GM19025 (cell line): ENCODE data around the gene SGTA.
"Not testable (repeated sequence)": the region's sequence is repeated elsewhere in the genome, so short reads cannot be mapped to it uniquely, and the experiment has no call there.

Experiments
- ATAC-seq: cut with Tn5 transposase; IDR thresholded peaks from one replicate; pipeline ENCODE4 v1.9.1; 2021; ENCODE audit warnings: mild to moderate bottlenecking, low read depth, moderate library complexity; ENCODE audit not compliant: unreplicated experiment

The SGTA gene

DNA sequence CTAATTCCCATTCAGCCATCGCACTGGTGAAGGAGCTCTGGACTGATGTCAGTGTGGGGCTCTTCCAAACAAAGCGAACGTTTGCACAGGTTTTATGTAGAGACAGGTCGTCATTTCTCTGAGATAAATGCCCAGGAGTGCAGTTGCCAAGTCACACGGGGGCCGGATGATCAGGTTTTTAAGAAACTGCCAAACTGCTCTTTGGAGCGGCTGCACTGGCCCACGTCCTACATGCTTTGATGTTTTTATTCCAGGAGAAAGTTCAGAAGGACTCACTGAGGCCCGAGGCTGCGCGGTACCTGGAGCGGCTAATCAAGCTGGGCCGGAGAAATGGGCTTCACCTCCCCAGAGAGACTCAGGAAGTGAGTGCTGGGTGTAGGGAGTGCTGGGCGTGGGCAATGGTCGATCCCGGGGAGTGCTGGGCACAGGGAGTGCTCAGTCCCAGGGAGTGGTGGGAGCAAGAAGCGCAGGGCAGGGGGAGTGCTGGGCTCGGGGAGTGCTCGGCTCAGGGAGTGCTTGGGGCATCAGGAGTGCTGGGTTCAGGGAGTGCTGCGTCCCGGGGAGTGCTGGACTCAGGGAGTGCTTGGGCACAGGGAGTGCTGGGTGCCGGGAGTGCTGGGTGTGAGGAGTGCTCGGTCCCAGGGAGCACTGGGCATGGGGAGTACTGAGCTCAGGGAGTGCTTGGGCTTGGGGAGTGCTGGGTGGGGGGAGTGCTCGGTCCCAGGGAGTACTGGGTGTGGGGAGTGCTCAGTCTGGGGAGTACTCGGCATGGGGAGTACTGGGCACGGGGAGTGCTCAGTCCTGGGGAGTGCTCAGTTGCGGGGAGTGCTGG is 13.0 kb upstream of the SGTA start:
- ATAC-seq, result no peak

DNA sequence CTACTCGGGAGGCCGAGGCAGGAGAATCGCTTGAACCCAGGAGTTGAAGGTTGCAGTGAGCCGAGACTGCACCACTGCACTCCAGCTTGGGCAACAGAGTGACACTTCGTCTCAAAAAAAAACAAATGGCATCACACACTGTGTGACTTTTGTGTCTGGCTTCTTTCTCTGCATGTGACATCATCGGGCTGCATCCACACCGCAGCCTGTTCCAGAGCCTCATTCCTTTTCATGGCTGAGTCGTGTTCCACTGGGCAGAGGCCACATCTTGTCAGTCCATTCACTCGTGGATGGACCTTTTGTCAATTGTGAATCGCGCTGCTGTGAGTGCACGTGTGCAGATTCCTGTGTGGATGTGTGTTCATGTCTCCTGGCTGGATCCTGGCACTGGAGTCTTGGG is 10.5 kb upstream of the SGTA start:
- no peak for ATAC-seq

DNA sequence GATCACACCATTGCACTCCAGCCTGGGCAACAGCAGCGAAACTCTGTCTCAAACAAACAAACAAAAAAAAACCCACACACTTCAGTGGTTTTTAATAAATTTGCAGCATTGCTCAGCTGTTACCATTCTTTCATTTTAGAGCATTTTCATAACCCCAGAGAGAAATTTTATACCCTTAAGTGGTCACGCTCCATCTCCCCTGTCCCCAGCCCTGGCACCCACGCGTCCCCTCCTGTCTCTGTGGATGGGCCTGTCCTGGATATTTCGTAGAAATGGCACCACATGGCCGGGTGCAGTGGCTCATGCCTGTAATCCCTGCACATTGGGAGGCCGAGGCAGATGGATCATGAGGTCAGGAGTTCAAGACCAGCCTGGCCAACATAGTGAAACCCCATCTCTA is 10.1 kb upstream of the SGTA start:
- no peak for ATAC-seq

DNA sequence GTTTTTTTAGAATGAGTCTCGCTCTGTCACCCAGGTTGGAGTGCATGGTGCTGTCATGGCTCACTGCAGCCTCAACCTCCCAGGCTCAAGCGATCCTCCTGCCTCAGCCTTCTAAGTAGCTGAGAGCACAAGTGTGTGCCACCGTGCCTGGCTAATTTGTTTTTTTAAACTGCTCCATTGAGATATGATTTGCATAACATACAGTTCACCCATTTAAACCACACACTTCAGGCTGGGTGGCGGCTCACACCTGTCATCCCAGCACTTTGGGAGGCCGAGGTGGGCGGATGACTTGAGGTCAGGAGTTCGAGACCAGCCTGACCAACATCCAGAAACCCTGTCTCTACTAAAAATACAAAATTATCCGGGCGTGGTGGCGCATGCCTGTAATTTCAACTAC is 9.6 kb upstream of the SGTA start:
- not testable (repeated sequence) for ATAC-seq

DNA sequence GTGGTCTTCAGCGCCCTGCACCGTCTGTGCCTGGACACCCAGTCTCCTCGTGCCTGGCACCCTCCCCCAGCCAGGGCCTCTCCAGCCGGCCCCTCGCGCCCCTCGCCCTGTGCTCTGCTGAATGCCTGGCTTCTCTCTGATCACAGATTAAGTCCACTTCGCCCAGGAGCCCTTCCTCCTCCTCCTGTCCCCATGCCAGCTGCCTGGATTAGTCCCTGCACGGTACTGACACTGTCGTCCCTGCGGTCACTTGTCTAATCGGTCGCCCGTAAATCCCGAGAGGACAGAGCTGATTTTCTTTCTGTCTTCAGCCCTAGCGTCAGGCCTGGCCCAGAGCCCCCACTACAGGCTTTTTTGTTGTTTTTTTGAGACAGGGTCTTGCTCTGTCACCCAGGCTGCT is 8.8 kb upstream of the SGTA start:
- ATAC-seq, result no peak

DNA sequence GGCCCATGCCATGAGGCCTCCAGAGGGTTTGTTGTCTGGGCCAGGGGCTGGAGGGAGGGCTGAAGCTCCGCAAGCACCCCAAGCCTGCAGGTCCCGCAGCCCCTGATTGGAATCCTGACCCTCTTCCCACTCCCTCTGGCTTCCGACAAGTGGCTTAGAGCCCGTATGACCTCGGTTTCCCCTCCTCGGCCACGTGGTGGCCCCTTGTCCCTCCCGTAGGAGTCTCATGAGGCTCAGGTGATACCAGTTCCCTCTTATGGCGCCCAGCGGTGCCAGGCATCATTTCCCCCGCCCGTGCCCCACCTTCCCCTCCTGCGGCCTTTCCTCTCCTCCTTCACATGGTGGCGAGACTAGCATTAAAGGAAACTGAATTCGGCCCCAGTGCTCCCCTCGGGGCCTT is 8.4 kb upstream of the SGTA start:
- no peak for ATAC-seq

DNA sequence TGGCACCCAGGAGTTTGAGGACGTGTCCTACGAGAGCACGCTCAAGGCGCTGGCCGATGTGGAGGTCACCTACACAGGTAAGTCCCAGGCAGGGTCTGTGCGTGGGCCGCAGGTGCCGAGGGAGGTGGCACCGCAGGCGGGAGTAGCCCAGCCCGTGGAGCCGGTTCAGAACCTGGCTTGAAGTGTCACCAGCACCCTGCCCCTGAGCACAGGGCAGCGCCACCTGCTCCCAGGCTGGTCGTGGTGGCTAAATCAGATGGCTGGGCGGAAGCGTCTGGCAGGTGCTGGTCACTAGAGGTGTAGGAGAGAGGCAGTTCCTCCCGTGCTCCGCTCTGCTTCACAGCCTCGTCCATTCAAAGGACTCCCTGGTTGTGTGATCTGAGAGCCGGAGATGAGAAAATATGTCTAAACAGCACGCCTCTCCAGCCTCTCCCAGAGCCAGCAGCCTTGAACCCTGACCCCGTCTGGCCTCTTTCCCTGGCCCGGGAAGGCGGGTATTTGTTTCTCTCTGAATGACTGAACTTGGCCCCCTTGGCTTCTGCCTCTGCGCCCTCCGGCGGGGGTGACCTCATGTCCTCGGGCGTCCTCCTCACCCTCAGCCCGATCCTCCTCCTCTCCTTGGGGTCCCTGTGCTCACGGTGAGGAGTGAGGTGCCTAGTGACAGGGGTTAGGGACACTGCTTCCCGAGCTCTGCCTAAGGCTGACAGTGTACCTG is 7.6 kb upstream of the SGTA start:
- no peak for ATAC-seq

DNA sequence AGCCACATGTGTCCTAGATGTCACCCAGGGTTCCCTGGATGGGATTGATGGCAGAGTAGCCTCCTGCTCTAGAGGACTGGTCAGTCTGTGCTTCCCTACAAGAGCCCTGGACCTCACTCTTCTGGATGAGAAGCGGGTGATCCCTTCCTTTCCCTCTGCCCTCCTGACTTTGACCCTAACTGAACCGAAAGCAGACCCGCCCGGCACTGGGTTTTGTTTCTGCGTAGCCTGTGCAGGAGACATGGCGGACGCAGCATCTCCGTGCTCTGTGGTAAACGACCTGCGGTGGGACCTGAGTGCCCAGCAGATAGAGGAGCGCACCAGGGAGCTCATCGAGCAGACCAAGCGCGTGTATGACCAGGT is 7.1 kb upstream of the SGTA start:
- no peak for ATAC-seq

DNA sequence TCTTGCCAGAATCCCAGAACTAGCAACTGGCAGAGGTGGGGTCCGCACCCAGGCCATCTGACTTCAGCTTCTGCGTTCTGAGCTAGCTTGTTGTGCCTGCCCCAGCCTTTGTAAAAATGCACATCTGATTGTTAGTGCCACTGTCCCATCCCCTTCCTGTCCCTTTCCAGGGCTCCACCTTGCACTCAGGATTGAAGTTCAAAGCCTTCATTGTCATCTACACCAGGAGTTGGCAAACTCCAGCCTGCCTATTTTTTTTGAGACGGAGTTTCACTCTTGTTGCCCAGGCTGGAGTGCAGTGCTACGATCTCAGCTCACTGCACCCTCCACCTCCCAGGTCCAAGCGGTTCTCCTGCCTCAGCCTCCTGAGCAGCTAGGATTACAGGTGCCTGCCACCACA is 5.2 kb upstream of the SGTA start:
- no peak for ATAC-seq

DNA sequence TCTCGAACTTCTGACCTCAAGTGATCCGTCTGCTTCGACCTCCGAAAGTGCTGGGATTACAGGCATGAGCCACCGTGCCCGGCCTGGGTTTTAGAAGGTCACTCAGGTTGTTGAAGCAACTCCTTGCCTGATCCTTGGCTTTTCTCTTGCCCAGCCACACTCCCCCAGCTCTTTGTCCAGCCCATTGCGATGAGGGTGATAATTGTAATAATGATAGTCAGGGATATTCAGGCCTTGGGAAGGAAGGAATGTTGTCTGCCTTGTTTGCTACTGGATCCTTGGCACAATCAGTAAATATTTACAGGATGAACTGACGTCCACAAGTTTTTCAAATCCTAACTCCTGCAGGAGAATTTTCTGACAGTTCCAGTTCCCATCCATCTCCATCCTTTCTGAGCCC is 4.0 kb upstream of the SGTA start:
- no peak for ATAC-seq

DNA sequence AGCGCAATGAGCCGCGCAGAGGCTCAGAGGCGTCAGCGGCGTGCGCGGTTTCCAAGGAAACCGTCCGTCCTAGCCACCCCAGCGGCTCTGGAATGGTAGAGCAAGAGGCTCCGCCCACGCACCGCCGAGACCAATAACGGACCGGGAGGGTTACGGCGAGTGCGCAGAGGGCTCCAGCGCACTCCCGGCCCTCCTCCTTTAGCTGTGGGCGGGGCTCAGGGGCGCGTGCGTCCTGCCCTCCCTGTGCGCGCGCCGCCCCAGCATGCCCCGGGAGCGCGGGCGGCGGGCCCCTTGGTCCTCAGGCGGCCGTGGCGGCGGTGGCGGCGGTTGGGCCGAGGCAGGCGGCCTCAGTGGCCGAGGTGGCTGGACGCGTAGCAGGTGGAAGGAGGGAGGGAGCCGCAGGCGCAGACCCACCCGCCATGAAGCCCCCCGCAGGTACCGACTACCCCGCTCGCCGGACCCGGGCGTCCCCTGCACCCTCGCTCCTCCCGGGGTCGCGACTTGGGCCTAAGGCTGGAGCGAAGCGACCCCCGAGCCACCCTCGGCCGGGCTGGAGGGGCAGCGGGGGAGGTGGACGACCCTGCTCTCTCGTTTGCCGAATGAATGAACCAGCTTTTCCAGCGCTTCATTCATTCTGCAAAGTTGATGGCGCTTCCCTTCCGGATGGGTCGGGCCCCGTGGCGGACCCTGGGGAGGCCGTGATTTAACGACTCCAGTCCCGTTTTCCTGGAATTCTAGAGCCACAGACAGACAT is 2.3 kb upstream of the SGTA start, which contains the start of gene THOP1:
TSS of gene THOP1 (plus strand) at position 260 of the 754 bp plus-strand sequence. CDS start at position 420, 160 bp downstream.
- peak; percentile 63 for ATAC-seq

DNA sequence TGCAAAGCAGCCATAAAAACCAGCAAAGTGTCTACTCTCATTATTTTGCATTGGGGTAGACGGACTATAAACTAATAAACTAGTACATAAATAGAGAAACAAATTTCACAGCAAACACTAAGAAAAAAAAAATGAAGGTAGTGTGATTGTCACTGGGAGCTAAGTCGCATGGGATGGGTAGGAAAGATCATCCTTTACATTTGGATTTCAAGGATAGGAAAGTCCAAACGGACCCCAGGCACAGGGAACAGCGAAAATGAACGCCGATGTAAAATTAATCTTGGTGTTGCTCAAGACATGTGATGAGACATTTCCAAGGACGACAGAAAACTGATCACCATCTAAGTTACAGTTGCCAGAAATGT is 690 bp upstream of the SGTA start:
- ATAC-seq, result no peak

DNA sequence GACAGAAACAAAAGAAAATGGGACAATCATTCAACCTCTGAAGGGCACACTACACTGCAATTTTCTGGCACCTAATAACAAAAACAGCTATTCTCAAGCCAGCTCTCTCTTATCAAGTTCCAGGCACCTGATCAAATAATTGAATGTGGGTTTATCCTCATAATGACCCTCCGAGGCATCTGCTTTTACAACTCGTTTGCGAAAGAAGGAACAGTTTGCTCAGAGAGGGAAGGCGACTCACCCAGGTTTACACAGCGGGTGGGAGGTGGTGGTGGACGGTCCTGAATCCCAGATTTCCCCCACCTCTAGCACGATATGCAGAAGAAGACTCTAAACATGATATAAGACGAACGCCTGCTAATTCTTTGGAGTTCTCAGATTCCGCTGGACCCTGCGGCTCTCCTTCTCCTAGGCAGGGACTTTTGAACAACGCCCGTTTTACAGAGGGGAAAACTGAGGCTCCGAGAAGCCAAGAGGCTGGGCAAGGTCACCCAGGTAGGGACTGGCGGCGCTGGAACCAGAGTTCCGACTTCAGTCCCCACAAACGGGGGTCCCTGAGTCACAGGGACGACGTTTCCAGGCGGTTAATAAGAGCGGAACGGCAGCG is 641 bp downstream of the SGTA start:
- no peak for ATAC-seq

DNA sequence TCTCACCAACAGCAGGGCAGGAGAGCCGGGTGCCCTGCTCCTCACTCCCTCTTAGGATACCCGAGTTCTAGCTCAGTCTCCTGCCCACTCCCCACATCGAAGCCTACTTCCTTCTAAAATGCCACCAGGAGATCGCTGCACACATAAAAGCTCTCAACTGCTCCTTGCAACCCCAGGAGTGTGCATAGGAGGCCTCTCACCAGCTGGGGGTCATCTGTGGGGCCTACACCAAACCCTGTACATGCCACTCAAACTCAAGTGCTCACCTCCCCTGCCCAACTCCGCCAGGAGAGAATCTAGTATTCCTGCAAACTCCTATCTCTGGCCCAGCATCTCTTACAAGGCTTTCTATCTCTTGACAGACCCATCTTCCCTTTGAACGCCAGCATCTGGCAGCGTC is 2.8 kb downstream of the SGTA start:
- no peak for ATAC-seq

DNA sequence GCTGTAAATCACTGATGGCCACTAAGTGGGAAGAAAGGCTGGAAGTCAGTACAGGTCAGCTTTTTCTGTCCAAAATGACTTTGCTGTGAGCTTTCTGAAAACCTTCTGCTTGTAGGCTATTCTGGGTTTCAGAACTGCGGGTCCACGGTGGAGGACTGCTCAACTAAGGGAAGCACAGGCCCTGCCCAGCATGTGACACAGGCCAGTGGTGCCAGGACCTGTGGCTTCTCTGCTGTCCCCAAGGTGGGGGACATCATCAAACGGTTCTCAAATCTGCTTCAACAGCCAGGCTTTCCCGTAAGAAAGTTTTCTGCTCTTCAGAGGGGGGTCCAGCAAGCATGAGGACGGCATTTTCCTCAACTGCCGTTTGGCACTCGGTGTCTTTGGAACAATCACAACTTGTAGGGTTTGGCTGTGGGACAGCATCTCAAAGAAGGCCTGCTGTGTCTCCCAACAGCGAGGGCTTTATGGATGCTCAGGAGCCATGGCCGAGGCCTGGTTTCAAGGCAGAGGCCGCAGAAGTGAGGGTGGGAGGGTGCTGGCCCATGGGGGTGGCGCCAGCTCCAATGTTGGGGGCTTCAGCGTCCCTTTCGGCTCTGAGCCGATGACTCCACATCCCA is 3.8 kb downstream of the SGTA start:
- no peak for ATAC-seq

DNA sequence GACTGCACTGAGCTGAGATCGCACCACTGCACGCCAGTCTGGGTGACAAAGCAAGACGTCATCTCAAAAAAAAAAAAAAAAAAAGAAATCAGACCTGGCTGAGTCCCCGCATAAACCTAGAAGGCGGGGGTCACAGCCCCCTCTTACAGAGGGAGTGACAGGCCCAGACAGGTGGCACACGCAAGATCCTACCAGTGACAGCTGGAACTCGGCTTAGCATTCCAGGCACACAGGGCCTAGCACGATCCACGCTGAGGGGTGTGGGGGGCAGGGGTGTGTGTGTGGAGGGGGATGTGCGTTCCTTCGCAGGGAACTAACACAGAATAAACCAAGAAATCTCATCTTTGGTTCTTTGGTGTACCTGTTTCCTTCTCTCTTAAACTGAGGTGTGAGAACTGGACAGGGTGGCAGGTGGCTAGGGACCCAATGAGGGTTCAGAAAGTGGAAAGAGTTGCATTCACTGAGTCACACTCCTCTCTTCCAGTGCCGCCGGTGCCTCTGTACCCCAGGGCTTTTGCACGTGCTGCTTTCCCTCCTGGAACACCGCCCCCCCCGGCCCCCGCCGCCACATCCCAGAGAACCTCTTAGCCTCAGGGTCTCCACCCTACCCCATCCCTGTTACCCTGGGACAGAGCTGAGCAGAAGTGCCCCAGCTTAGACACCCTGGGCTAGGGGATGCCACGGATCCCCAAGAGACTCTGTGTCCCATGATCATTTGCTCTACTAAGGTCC is 5.0 kb downstream of the SGTA start:
- ATAC-seq, result no peak

DNA sequence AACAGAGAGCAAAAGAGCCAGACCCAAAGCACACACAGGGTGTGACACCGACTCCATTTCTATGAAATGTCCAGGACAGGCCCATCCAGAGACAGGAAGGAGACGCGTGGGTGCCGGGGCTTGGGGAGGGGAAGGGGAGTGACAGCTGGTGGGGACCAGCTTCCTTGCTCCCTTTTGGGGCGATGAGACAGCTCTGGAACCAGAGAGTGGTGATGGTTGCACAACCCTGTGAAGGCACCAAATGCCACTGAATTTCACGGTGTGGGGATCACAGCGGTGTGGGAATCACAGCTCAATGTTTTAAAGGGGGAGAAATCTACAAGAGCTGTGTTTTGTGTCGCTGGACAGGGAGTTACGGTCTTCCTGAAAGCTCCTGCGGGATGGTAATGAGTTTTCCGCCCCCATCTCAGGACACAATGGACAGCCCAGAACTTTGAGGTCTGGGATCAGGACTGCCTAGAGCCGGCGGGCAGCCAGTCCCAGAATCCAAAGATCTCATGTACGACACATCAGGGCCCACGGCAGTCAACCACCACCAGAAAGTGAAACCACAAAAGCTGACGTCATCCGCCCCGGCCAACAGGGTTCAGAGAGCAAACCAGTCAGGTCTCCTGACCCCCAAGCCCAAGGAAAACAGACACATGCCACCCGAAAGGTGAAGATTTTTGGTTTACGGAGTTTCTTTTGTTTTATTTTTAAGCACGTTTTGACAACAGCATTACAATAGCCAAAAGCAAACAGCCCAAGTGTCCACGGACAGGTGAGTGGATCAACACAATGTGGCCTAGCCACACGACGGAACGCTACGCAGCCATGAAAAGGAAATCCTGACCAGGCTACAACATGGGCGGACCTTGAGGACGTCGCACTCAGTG is 7.3 kb downstream of the SGTA start:
- ATAC-seq, result no peak

DNA sequence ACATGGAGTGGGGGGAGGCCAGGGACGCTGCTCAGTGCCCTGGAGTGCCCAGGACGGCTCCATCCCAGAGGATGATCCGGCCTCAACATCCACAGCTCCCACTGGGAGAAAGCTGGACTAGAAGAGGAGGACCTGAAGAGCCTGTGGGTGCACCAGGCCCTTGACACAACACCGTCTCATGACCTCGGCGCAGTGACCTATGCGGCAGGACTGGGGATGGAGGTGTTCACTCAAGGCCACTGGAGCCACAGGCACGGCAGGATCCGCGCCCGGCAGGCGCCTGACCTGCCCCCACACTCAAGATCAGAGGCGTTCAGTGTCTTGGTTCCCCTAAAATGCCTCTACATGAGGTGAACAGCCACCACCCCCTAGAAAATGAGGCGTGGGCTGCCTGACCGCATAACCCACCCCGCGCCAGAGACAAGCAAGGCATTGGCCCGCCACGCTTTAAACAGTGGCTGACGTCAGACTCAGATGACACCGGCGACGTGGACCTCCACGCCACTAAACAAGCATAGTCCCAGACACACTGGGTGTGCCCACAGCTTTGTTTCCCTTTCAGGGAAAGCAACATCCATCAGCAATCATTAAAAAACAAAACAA is 8.0 kb downstream of the SGTA start:
- no peak for ATAC-seq
